GM12878 (cell line): ENCODE results near the gene TMEM38B. TPM values are rescaled to one million over a fixed set of nuclear protein-coding genes. Genes with fewer than 3 reads are reported as not detected.
A peak's percentile ranks its signal among the peaks of the same experiment; 100 is the strongest.

Experiments used
- ATAC-seq: fragments of 200-7000 bp; cut with Tn5 transposase; 3 replicates; pipeline ENCODE4 v1.9.1; 2020; ENCODE audit warnings: mild to moderate bottlenecking, moderate library complexity
- BruUV-seq: library from RNA; stranded (reverse); fragments of 400-500 nt; replicated peaks from 2 replicates; lab custom pipeline; 2021; lab: Mats Ljungman, UMichigan
- CTCF ChIA-PET: fragments of 300-600 bp; sonication (Branson Sonifier 250); formaldehyde crosslinking; extraction: SDS; loops from one replicate; lab custom pipeline; 2021; ENCODE audit warnings: inconsistent platforms; lab: Yijun Ruan, JAX
- POLR2A ChIA-PET: fragments of 350-600 bp; formaldehyde crosslinking; extraction: SDS; loops from one replicate; lab custom pipeline; 2021; ENCODE audit warnings: inconsistent platforms; lab: Charles Lee
- RAD21 ChIA-PET: fragments of 300-600 bp; sonication (Branson Sonifier 250); formaldehyde crosslinking; loops from one replicate; lab custom pipeline; 2023; ENCODE audit warnings: antibody characterized with exemption; ENCODE audit not compliant: unreplicated experiment; lab: Charles Lee
- SMC1A ChIA-PET: fragments of 300-600 bp; sonication (Branson Sonifier 250); formaldehyde crosslinking; loops from one replicate; lab custom pipeline; 2023; ENCODE audit not compliant: unreplicated experiment, uncharacterized antibody; lab: Charles Lee
- DNase-seq: peaks from one replicate; pipeline ENCODE4 v3.0.0-alpha.2; 2011; ENCODE audit warnings: low read depth, low spot score
- FAIRE-seq: peaks from 3 replicates; lab custom pipeline; 2011; peaks lifted over from hg19 to GRCh38; lab: Jason Lieb, UNC
- H2AFZ ChIP-seq: 2 replicates; pipeline ENCODE4 v1.6.0; 2011; ENCODE audit warnings: low read depth, low read length, control low read depth; ENCODE audit not compliant: control insufficient read depth
- H3K27ac ChIP-seq: 2 replicates; pipeline ENCODE4 v1.5.1; 2011; ENCODE audit warnings: control low read depth; ENCODE audit not compliant: control insufficient read depth, insufficient read depth
- H3K27me3 ChIP-seq, 2 experiments: replicated peaks in 1 of 2; 2 replicates each; pipeline versions ENCODE4 v1.6.0 to v1.6.1; 2011; ENCODE audit warnings: low read length in 1 of 2; ENCODE audit not compliant: control insufficient read depth in 2 of 2, insufficient read depth in 2 of 2
- H3K36me3 ChIP-seq, 2 experiments: 2 replicates each; pipeline ENCODE4 v1.5.1; 2011; ENCODE audit warnings: low read length in 1 of 2; ENCODE audit not compliant: control insufficient read depth in 2 of 2, insufficient read depth in 2 of 2
- H3K4me1 ChIP-seq: 2 replicates; pipeline ENCODE4 v1.6.1; 2011; ENCODE audit warnings: mild to moderate bottlenecking, low read length, moderate library complexity, mixed read lengths; ENCODE audit not compliant: control insufficient read depth, insufficient read depth
- H3K4me2 ChIP-seq: 2 replicates; pipeline ENCODE4 v1.6.0; 2011; ENCODE audit warnings: control low read depth; ENCODE audit not compliant: control insufficient read depth, insufficient read depth
- H3K4me3 ChIP-seq: fragments of 200-600 bp; sonication (generic); 2 replicates; pipeline ENCODE4 v1.5.1; 2016
- H3K79me2 ChIP-seq: 2 replicates; pipeline ENCODE4 v1.6.0; 2011; ENCODE audit warnings: low read length; ENCODE audit not compliant: control insufficient read depth, insufficient read depth
- H3K9ac ChIP-seq: 2 replicates; pipeline ENCODE4 v1.8.0; 2011; ENCODE audit warnings: low read length, control low read depth, mixed read lengths; ENCODE audit not compliant: control insufficient read depth, insufficient read depth
- H3K9me3 ChIP-seq: replicated peaks from 3 replicates; pipeline ENCODE4 v1.5.1; 2011; ENCODE audit warnings: mild to moderate bottlenecking, low read length; ENCODE audit not compliant: control insufficient read depth, insufficient read depth
- H4K20me1 ChIP-seq: 2 replicates; pipeline ENCODE4 v1.6.0; 2011; ENCODE audit not compliant: control insufficient read depth, insufficient read depth
- BMI1 ChIP-seq: fragments of 450-650 bp; IDR thresholded peaks from 2 replicates; pipeline ENCODE4 v1.6.1; 2016; ENCODE audit warnings: mild to moderate bottlenecking, moderate library complexity, borderline replicate concordance
- CEBPB ChIP-seq, 2 experiments: fragments of 150-350 bp in 1 of 2; IDR thresholded peaks; 2 replicates each; pipeline ENCODE4 v1.6.1; 2012 to 2014; ENCODE audit warnings: low read depth in 2 of 2, low read length in 2 of 2, borderline replicate concordance in 1 of 2, inconsistent platforms in 1 of 2
- CREM ChIP-seq: IDR thresholded peaks from 2 replicates; pipeline ENCODE4 v1.6.1; 2014; ENCODE audit warnings: antibody characterized with exemption, low read depth
- GABPA ChIP-seq: IDR thresholded peaks from 2 replicates; pipeline ENCODE4 v1.6.1; 2014; ENCODE audit warnings: antibody characterized with exemption, low read depth, mild to moderate bottlenecking, inconsistent platforms
- MTA2 ChIP-seq: fragments of 450-650 bp; IDR thresholded peaks from 2 replicates; pipeline ENCODE4 v1.6.1; 2016; ENCODE audit warnings: low read depth, mild to moderate bottlenecking, moderate library complexity
- SRF ChIP-seq, 2 experiments: IDR thresholded peaks; 2 replicates each; pipeline ENCODE4 v1.6.1; 2011; ENCODE audit warnings: low read depth in 2 of 2, low read length in 2 of 2, mild to moderate bottlenecking in 1 of 2, moderate library complexity in 1 of 2
- TAF1 ChIP-seq: IDR thresholded peaks from 2 replicates; pipeline ENCODE4 v1.6.1; 2011; ENCODE audit warnings: mild to moderate bottlenecking, low read depth, low read length, borderline replicate concordance
- ZNF24 ChIP-seq: fragments of 450-650 bp; IDR thresholded peaks from 2 replicates; pipeline ENCODE4 v1.6.1; 2017; ENCODE audit warnings: antibody characterized with exemption, mild to moderate bottlenecking
- ZSCAN29 ChIP-seq: fragments of 450-650 bp; IDR thresholded peaks from 2 replicates; pipeline ENCODE4 v1.6.1; 2017; ENCODE audit warnings: mild to moderate bottlenecking, moderate library complexity
- WGBS: methylation state at CpG from one replicate; pipeline ENCODE4 v1.1.6; 2016; ENCODE audit warnings: low lambda C conversion rate; ENCODE audit not compliant: insufficient replicate concordance, insufficient coverage; ENCODE audit errors: missing lambda C conversion rate; 5-methylcytosine and 5-hydroxymethylcytosine counted together
- in situ Hi-C: fragments of 300-500 bp; cut with MboI; formaldehyde crosslinking; loops from 9 replicates; pipeline ENCODE4 v1.14.3; 2018; ENCODE audit warnings: mixed read lengths
- intact Hi-C: fragments of 100-400 bp; cut with micrococcal nuclease; formaldehyde crosslinking; loops from one replicate; pipeline ENCODE4 v1.14.2; 2022; ENCODE audit not compliant: unreplicated experiment
- polyA plus RNA-seq, 11 experiments: library from polyadenylated mRNA; depleted of rRNA in 4 of 11; unstranded in 6 of 11; stranded (reverse) in 5 of 11; fragments of >200 nt; fragmentation: Nextera tagmentation in 4 of 11; fragmentation: Illumina TruSeq in 1 of 11; extraction: Ambion mirVana in 4 of 11; extraction: Trizol in 1 of 11; gene quantifications; 1 replicate in 1 of 11; 2 replicates in 10 of 11; pipeline versions ENCODE4 v1.2.1 to v1.2.3, GENCODE V29; 2011 to 2016; ENCODE audit warnings: inconsistent platforms in 2 of 11, missing spikeins in 2 of 11, low read depth in 1 of 11
- total RNA-seq, 4 experiments: library from RNA; depleted of rRNA in 3 of 4; stranded (reverse); fragments of >200 nt in 3 of 4; fragmentation: Illumina TruSeq in 1 of 4; extraction: Trizol in 1 of 4; gene quantifications; 2 replicates each; pipeline versions ENCODE4 v1.2.1 to v1.2.3, GENCODE V29; 2013 to 2021
- TF ChIP-seq, protein P1 (sequence below): IDR thresholded peaks from 2 replicates; pipeline ENCODE4 v1.6.1; 2011; ENCODE audit warnings: low read depth, low read length, improper control_type of control experiment, borderline replicate concordance

Gene TMEM38B
- total and polyA plus RNA-seq, 10 of the 15 experiments (the other 5 are each of a cell fraction or from before 2014, with no cell fraction given): 8.4 to 22.5 (median 12.7) TPM

DNA sequence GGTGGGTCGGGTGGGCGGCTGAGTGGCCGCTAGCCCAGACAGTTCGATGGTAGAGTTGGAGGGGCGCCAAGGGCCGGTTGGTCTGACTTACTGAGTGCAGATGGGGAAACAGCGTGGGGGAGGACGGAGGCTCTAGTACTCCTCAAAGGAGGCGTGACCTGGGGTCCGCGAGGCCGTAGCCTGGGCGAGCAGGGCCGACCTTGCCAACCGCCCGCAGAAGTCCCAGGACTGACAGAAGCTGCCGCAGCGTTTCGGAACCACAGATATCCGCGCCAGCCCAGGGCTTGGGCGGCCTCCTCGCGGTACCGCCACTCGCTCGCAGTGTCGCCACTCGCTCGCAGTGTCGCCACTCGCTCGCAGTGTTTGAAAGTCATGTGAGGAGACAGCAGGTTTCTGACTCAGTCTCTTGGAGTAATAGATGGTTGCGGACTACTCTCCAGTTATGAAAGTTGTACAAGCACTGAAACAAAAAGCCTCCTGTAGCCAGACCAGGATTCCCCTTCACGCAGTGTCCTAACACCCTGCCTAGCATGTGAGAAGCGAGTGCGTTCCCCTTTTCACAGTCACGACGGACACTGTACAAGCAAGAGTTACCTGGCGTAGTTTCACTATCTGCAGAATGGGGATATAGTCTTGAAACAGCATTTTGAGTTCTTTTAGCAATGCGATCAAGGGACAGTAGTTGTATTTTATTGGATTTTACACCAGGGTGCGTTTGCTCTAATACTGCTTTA, 674 bp downstream of the TMEM38B start (continued):
- TF ChIP-seq MTA2 (no peak), CREM (no peak), CEBPB (IDR thresholded peaks at IDR 0.05; ENCODE audit: borderline replicate concordance in 1 of 2, low read depth in 2 of 2, low read length in 2 of 2) (no peak), GABPA (no peak), SRF (IDR thresholded peaks at IDR 0.05; ENCODE audit: low read depth in 2 of 2, low read length in 2 of 2) (no peak), BMI1 (no peak), ZNF24 (no peak)
- TF ChIP-seq, protein P1, sequence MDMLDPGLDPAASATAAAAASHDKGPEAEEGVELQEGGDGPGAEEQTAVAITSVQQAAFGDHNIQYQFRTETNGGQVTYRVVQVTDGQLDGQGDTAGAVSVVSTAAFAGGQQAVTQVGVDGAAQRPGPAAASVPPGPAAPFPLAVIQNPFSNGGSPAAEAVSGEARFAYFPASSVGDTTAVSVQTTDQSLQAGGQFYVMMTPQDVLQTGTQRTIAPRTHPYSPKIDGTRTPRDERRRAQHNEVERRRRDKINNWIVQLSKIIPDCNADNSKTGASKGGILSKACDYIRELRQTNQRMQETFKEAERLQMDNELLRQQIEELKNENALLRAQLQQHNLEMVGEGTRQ: no peak

DNA sequence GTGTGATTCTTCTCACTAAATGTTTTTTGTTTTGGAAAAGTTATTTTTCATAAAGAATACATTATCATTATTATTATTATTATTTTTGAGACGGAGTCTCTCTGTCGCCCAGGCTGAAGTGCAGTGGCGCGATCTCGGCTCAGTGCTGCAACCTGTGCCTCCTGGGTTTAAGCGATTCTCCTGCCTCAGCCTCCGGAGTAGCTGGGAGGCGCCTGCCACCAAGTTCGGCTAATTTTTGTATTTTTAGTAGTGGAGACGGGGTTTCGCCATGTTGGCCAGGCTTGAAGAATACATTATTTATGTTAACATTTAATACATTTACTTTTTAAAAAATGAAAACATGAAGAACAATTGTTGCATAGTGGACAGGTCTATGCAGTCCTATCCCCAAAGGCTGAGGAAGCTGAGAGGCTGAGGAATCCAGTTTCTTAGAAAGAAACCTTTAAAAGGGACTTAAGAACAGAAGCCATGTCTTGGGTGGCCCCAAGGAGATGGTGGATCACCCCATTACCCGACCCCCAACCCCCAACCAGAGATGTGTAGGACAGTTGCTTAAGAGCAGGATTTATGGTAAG, 2.0 kb downstream of the TMEM38B start:
- H3K9me3 ChIP-seq: no peaks in the 10 kb centered on the region
- no peaks in the 10 kb centered on the region for H4K20me1 ChIP-seq
- H2AFZ ChIP-seq: no peak overlapping the region
- intact Hi-C loops: loop anchor here (10.0 kb wide), 2 partner anchors 252 to 452 kb away; partner anchors contain the start of genes FSD1L and SLC44A1
- FAIRE-seq (no peak), ATAC-seq (no peak)
- in situ Hi-C loops: no loop called here
- BruUV-seq: no TSS peak
- over 99% methylated on average over 11 of the region's 12 CpGs for WGBS
- RAD21 ChIA-PET: interaction anchor here (1.0 to 3.3 kb wide), 2 partner anchors 22 to 89 kb away, joined by 3 to 18 read pairs; no protein-coding TSS in a partner anchor
- TF ChIP-seq TAF1: no peak
- TF ChIP-seq ZSCAN29: peak; percentile 82
- TF ChIP-seq, all 136 proteins: peak for 1
- Histone ChIP-seq H3K27me3 (0 out of 4 replicates have a peak, but pooled peaks cover 0 to 3% of the 10 kb centered on the region in 2 experiments), H3K36me3 (no peaks in the 10 kb centered on the region), H3K4me1 (peaks cover 3% of the 10 kb centered on the region; the same call in 1 of the 2 replicates), H3K27ac (no peak overlapping the region), H3K4me2 (peak overlapping the region; percentile 34), H3K79me2 (peaks cover 12% of the 10 kb centered on the region), H3K9ac (no peak overlapping the region), H3K4me3 (no peak overlapping the region)
- SMC1A ChIA-PET: interaction anchor here (1.0 to 2.0 kb wide), 2 partner anchors 8 to 12 kb away, joined by 4 to 7 read pairs; no protein-coding TSS in a partner anchor
- POLR2A ChIA-PET: no interaction called here
- DNase-seq: no peak
- CTCF ChIA-PET: interaction anchor here (3.7 kb wide), 1 partner anchor 22 kb away, joined by 24 read pairs; no protein-coding TSS in a partner anchor
